ENCODE results near the gene UNC5A.

The UNC5A gene

DNA sequence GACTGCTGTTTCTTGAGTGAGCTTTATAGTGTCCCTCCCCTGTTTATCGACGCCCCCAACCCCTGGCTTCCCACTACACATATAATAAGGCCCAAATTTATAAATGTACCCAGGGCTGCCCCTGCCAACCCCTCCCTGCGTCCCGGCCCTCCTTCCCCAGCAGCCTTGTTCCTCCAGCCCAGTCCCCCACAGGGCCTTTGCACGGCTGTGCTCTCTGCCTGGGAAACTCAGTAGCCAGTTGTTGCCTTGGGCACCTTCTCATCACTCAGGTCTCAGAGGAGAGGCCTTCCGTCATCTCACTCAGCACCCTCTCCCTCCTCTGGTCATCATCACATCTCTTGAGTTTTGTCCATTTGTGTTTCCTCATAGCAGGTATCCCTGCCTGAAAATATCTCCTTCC, 15.8 kb upstream of the UNC5A start:
- DNase-seq (ENCODE audit: low read depth) = no peak
- TF ChIP-seq, protein P1, sequence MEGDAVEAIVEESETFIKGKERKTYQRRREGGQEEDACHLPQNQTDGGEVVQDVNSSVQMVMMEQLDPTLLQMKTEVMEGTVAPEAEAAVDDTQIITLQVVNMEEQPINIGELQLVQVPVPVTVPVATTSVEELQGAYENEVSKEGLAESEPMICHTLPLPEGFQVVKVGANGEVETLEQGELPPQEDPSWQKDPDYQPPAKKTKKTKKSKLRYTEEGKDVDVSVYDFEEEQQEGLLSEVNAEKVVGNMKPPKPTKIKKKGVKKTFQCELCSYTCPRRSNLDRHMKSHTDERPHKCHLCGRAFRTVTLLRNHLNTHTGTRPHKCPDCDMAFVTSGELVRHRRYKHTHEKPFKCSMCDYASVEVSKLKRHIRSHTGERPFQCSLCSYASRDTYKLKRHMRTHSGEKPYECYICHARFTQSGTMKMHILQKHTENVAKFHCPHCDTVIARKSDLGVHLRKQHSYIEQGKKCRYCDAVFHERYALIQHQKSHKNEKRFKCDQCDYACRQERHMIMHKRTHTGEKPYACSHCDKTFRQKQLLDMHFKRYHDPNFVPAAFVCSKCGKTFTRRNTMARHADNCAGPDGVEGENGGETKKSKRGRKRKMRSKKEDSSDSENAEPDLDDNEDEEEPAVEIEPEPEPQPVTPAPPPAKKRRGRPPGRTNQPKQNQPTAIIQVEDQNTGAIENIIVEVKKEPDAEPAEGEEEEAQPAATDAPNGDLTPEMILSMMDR (IDR thresholded peaks at IDR 0.05; ENCODE audit: control insufficient read depth, extremely low read depth, insufficient read depth) = no peak
- H3K4me3 ChIP-seq (ENCODE audit: low read depth, low read length) = no peak overlapping the region

DNA sequence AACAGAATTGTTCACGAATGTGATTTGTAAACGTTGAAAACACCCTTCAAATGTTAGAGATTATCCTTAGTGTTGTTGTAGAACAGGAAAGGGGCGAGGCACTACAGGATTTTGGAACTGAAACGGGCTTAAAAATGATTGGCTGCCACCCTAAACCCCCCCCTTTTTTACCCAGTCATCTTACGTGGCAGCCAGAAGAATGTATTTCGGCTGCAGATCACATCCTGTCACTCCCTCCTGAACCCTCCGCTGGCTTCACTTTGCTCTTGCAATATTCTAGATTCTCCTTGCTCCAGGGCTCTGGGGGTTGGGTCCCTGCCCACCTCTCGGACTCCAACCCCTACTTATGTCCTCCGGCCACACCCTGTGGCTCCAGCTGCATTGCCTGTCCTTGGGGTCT, 13.9 kb upstream of the UNC5A start:
- DNase-seq (ENCODE audit: low read depth) = no peak
- no peak overlapping the region for H3K4me3 ChIP-seq (ENCODE audit: low read depth, low read length)
- TF ChIP-seq, protein P1 (IDR thresholded peaks at IDR 0.05; ENCODE audit: control insufficient read depth, extremely low read depth, insufficient read depth) = no peak

DNA sequence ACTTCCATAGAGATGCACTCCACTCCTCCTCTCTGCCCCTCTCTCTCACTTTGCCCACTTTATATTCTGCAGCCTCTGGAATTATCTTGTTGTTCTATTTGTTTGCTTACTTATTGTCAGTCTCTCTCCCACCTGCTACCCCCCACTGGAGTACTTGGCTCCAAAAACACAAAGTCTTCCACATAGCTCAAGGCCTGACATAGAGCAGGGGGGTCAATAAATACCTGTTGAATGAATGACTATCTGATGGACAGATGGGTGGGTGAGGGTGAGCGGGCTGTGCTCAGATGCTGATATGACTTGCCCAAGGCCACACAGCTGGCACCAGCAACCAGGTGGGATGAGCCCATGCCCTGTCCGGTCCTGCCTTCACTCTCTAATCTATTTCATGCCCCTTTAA, 13.4 kb upstream of the UNC5A start:
- TF ChIP-seq, protein P1 (IDR thresholded peaks at IDR 0.05; ENCODE audit: control insufficient read depth, extremely low read depth, insufficient read depth) = no peak
- no peak overlapping the region for H3K4me3 ChIP-seq (ENCODE audit: low read depth, low read length)
- DNase-seq (ENCODE audit: low read depth) = no peak

DNA sequence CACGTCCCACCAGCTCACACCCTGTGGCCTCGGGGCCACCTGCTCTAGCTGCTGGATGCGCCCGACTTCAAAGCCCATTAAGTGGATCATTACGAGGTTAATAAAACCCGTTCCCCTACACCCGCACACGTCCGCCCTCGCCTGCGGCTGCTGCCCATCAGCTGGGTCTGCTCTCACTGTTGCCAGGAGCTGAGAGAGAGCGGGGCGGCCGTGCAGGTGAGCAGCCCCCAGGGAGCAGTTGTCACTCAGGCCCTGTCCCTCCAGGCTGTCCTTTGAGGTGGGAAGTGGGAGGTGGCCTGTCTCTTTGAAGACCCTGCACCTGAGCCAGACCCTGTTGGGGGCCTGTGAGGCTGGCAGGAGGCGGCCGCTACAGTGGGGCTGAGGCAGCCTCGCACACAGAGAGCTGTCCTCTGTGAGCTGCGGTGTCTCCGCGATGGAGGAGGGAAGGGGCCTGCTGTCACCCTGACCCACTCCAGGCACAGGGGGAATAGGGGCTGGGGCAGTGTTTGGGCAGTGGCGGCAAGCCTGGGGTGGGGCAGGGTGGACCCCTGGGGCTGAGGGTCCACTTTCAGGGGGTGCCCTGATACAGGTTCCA, 12.8 kb upstream of the UNC5A start:
- DNase-seq (ENCODE audit: low read depth) = no peak
- H3K4me3 ChIP-seq (ENCODE audit: low read depth, low read length) = no peak overlapping the region
- TF ChIP-seq, protein P1 (IDR thresholded peaks at IDR 0.05; ENCODE audit: control insufficient read depth, extremely low read depth, insufficient read depth) = no peak

DNA sequence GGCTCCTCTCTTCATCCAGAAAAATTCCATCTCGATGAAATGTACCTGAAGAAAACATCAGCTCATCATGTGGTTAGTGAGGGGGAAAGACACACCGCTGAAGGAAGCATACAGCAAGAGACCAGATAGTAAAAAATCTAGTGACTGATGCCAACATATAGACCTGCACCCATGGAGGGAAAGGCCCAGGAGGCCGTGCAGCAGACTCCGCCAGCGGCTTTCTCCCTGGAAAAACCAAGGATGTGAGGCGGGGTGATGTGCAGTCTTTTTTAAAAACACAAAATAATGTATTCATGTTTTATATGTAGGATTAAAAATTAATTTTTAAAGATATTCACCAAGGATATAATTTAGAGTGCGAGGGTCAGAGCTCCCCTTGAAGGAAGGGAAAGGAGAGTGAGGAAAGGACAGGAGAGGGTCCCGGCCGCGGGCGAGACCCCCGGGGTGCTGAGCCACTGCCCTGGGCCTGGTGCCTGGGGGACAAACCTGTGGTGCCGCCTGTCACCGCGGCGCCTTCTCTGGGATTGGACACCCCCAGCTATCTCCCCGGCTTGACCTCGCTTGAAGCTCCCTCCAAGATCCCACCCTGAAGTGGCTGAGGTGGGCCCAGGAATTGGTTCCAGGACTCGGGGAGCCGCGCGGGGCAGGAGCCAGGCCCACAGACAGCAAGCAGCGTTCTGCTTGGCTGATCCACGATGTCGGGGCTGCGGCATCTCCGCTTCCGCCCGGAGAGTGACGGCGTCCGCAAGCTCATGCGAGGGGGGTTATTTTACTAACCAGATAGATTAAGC, 12.1 kb upstream of the UNC5A start:
- H3K4me3 ChIP-seq (ENCODE audit: low read depth, low read length) = no peak overlapping the region
- TF ChIP-seq, protein P1 (IDR thresholded peaks at IDR 0.05; ENCODE audit: control insufficient read depth, extremely low read depth, insufficient read depth) = no peak
- DNase-seq (ENCODE audit: low read depth) = no peak

DNA sequence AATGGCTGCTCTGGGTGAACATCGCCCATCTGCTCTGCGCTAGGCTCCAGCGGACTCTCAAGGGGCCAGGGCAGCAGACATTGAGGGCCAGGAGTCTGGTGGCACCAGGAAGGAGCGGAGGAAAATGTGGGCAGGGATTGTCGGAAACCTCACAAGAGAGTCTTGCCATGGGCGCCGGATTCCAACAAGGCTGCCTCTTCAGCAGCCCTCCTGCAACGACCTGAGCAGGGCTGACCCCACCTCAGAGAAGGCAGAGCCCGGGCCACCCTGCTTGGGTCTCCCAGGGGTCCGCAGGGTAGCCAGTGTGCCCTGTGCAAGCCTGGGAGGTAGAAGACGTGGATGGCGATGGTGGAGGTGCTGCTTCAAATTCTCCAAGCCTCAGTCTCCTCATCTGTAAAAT, 11.4 kb upstream of the UNC5A start:
- no peak overlapping the region for H3K4me3 ChIP-seq (ENCODE audit: low read depth, low read length)
- TF ChIP-seq, protein P1 (IDR thresholded peaks at IDR 0.05; ENCODE audit: control insufficient read depth, extremely low read depth, insufficient read depth) = no peak
- DNase-seq (ENCODE audit: low read depth) = no peak

All from LNCaP clone FGC (cell line).